ENCODE results near the gene FYCO1. TPM values are rescaled to one million over a fixed set of nuclear protein-coding genes. Genes with fewer than 3 reads are reported as not detected.
A peak's percentile ranks its signal among the peaks of the same experiment; 100 is the strongest.

Gene FYCO1
- total RNA-seq, 2 donors from 2014 or later, result 15.5 to 26.2 TPM

DNA sequence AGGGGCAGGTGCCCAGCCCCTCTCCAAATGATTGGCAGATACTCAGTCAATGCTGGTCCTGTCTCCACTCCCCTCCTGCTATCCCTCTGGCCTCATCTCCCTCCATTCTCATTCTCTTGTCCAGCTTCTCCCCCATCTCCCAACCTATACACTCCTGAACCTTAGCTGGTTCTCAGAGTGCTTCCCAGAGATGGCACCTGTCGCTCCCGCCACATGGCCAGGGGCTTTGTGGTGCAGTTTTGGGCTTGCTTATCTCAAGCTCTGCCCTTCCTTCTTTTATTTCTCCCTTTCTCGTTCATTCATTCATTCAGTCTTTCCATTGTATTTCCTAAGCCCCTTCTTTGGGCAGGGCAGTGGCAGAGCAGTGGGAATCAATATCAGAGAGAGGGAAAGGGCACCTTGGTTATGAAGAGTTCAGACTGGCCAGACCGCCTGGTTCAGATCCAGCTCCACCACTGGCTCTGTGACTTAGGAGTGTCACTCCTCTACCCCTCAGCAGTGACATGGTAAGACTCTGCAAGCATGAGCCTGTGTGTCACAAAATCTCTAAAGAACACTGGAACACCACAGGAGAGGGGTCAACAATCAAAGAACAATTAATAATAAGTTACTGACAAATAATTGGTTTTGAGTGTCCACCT, 72.6 kb downstream of the FYCO1 start:
- Mint-ChIP-seq H3K36me3 (ENCODE audit: low read depth) (peaks cover 96% of the 10 kb centered on the region), H3K27ac (no peak overlapping the region), H3K4me3 (no peak overlapping the region), H3K9me3 (no peaks in the 10 kb centered on the region), H3K27me3 (no peaks in the 10 kb centered on the region), H3K4me1 (peaks cover 5% of the 10 kb centered on the region)
- no peak for ATAC-seq (replicated peaks)

GRCh38 chr3:45922039-45922326, 73.6 kb downstream of the FYCO1 start:
- H3K4me3 Mint-ChIP-seq, result no peak overlapping the region
- H3K9me3 Mint-ChIP-seq, result no peaks in the 10 kb centered on the region
- peaks cover 94% of the 10 kb centered on the region for H3K36me3 Mint-ChIP-seq (ENCODE audit: low read depth)

DNA sequence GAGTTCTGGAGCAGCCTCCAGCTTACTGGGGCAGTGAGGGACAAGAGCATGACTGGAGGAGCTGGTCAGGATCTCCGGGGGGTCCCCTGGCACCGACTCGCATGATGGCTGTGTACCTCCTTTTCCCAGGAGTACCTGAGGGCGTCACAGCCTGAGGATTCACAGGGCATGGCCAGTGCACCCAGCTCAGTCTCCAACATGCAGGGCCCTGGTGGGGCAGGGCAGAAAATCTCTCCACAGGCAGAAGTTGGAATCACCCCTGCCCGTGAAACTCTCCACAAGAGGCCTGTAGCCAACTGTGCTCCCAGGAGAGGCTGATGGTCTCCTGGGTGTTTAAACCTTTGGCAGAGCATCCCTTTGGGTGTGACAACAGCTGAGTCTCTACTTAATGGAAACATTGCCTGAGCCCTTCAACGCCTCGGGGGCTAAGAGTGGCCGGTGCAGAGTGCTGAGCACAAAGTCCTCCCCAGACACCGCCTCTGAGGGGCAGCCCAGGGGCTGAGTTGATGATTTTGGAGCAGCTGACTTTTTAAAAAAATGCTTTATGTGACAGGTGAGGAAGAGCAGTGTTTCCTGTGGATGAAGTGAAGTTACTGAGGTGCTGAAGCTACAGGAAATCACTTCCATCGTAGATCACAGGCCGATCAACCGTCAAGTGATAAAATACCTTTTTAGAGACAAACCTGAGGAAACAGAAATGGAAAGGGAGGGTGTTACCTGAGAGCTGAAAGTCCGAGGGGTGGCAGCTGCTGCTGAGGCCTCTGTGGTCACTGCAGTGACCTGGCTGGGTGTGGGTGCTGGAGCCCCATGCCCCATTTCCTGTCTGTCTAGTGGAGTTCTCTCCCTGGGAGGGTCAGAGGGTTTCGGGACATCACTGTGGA, 74.2 kb downstream of the FYCO1 start:
- H3K36me3 Mint-ChIP-seq (ENCODE audit: low read depth), result peaks cover 94% of the 10 kb centered on the region
- H3K9me3 Mint-ChIP-seq, result no peaks in the 10 kb centered on the region
- H3K27me3 Mint-ChIP-seq, result no peaks in the 10 kb centered on the region
- no peak for ATAC-seq (replicated peaks)
- H3K4me1 Mint-ChIP-seq, result peaks cover 13% of the 10 kb centered on the region
- no peak overlapping the region for H3K4me3 Mint-ChIP-seq
- no peak overlapping the region for H3K27ac Mint-ChIP-seq

More at GRCh38 chr3:45922039-45922326, 73.6 kb downstream of the FYCO1 start:
- no peaks in the 10 kb centered on the region for H3K27me3 Mint-ChIP-seq
- ATAC-seq (replicated peaks), result no peak
- H3K4me1 Mint-ChIP-seq, result peaks cover 7% of the 10 kb centered on the region
- no peak overlapping the region for H3K27ac Mint-ChIP-seq

GRCh38 chr3:45917146-45917898, 78.3 kb downstream of the FYCO1 start:
- Mint-ChIP-seq H3K4me3 (no peak overlapping the region), H3K27ac (no peak overlapping the region), H3K9me3 (no peaks in the 10 kb centered on the region), H3K4me1 (peaks cover 27% of the 10 kb centered on the region), H3K27me3 (no peaks in the 10 kb centered on the region), H3K36me3 (ENCODE audit: low read depth) (peaks cover 54% of the 10 kb centered on the region)
- no peak for ATAC-seq (replicated peaks)

- peak overlapping the region; percentile 75 for H3K4me3 Mint-ChIP-seq
- peak; percentile 94 for ATAC-seq (replicated peaks)
- H3K36me3 Mint-ChIP-seq (ENCODE audit: low read depth), result peaks cover 37% of the 10 kb centered on the region
- H3K27ac Mint-ChIP-seq, result peak overlapping the region; percentile 89
- H3K27me3 Mint-ChIP-seq, result no peaks in the 10 kb centered on the region
- H3K4me1 Mint-ChIP-seq, result peaks cover 33% of the 10 kb centered on the region
- H3K9me3 Mint-ChIP-seq, result no peaks in the 10 kb centered on the region
Observed at GRCh38 chr3:45915518-45916231, 79.9 kb downstream of the FYCO1 start.

DNA sequence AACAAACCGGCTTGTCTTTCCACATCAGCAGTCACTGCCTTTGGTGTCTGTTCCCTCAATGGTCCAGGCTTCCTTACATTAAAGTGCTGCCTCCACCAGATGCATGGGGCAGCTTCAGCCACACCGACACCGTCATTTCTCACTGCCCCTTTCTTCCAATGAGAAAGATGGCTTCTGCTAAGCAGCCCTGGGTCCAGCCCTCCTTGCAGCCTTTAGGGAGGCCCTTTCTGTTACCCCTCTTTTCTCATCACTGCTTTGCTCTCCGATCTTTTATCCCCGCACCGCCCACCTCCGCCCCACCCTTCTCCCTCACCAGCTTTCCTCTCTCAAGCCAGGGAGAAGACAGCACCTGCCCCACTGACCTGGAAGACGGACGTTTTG, 80.6 kb downstream of the FYCO1 start:
- H3K4me3 Mint-ChIP-seq, result peak overlapping the region; percentile 75
- no peaks in the 10 kb centered on the region for H3K27me3 Mint-ChIP-seq

GRCh38 chr3:45914362-45915058, 81.1 kb downstream of the FYCO1 start:
- Mint-ChIP-seq H3K4me1 (peaks cover 38% of the 10 kb centered on the region), H3K9me3 (no peaks in the 10 kb centered on the region), H3K27ac (no peak overlapping the region), H3K27me3 (no peaks in the 10 kb centered on the region), H3K4me3 (peak overlapping the region; percentile 75), H3K36me3 (ENCODE audit: low read depth) (peaks cover 25% of the 10 kb centered on the region)
- no peak for ATAC-seq (replicated peaks)

More for the DNA sequence above, 80.6 kb downstream of the FYCO1 start:
- Mint-ChIP-seq H3K27ac (peak overlapping the region; percentile 89), H3K9me3 (no peaks in the 10 kb centered on the region), H3K4me1 (peaks cover 37% of the 10 kb centered on the region), H3K36me3 (ENCODE audit: low read depth) (peaks cover 31% of the 10 kb centered on the region)
- no peak for ATAC-seq (replicated peaks)

GRCh38 chr3:45912435-45912834, 83.2 kb downstream of the FYCO1 start:
- Mint-ChIP-seq H3K9me3 (no peaks in the 10 kb centered on the region), H3K27me3 (no peaks in the 10 kb centered on the region), H3K27ac (no peak overlapping the region), H3K4me1 (peaks cover 47% of the 10 kb centered on the region), H3K36me3 (ENCODE audit: low read depth) (peaks cover 11% of the 10 kb centered on the region), H3K4me3 (peak overlapping the region; percentile 9)
- ATAC-seq (replicated peaks), result no peak

- Mint-ChIP-seq H3K36me3 (ENCODE audit: low read depth) (peaks cover 3% of the 10 kb centered on the region), H3K4me3 (peak overlapping the region; percentile 9), H3K9me3 (no peaks in the 10 kb centered on the region), H3K4me1 (peaks cover 44% of the 10 kb centered on the region), H3K27me3 (no peaks in the 10 kb centered on the region), H3K27ac (no peak overlapping the region)
- no peak for ATAC-seq (replicated peaks)
Observed at GRCh38 chr3:45911511-45912226, 84.0 kb downstream of the FYCO1 start.

DNA sequence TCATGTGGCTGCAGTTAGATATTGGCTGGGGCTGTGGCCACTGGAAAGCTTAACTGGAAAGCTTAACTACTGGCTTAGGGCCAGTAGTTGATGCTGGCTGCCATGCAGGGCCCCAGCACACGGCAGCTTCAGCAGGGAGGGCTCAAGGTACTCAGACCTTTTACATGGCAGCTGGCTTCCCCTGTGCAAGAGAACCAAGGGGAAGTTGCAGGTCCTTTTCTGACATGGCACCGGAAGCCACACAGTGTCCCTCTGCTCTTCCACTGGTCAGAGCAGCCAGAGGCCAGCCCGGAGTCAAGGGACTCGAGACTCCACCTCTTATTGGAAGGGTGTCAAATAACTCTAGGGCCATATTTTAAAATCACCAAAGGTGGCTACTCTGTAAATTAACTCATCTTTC, 84.7 kb downstream of the FYCO1 start:
- no peaks in the 10 kb centered on the region for H3K36me3 Mint-ChIP-seq (ENCODE audit: low read depth)

GRCh38 chr3:45909542-45909941, 86.1 kb downstream of the FYCO1 start:
- H3K4me3 Mint-ChIP-seq, result no peak overlapping the region
- H3K27ac Mint-ChIP-seq, result no peak overlapping the region
- peaks cover 26% of the 10 kb centered on the region for H3K4me1 Mint-ChIP-seq
- no peaks in the 10 kb centered on the region for H3K27me3 Mint-ChIP-seq
- ATAC-seq (replicated peaks), result no peak
- H3K9me3 Mint-ChIP-seq, result no peaks in the 10 kb centered on the region
- no peaks in the 10 kb centered on the region for H3K36me3 Mint-ChIP-seq (ENCODE audit: low read depth)

More for the DNA sequence above, 84.7 kb downstream of the FYCO1 start:
- H3K27me3 Mint-ChIP-seq, result no peaks in the 10 kb centered on the region
- ATAC-seq (replicated peaks), result no peak
- no peak overlapping the region for H3K4me3 Mint-ChIP-seq
- no peak overlapping the region for H3K27ac Mint-ChIP-seq
- no peaks in the 10 kb centered on the region for H3K9me3 Mint-ChIP-seq
- peaks cover 36% of the 10 kb centered on the region for H3K4me1 Mint-ChIP-seq

GRCh38 chr3:45908761-45909160, 86.9 kb downstream of the FYCO1 start:
- H3K27ac Mint-ChIP-seq, result no peak overlapping the region
- H3K4me1 Mint-ChIP-seq, result peaks cover 26% of the 10 kb centered on the region
- no peak for ATAC-seq (replicated peaks)
- no peaks in the 10 kb centered on the region for H3K9me3 Mint-ChIP-seq
- H3K27me3 Mint-ChIP-seq, result no peaks in the 10 kb centered on the region
- no peaks in the 10 kb centered on the region for H3K36me3 Mint-ChIP-seq (ENCODE audit: low read depth)
- H3K4me3 Mint-ChIP-seq, result peak overlapping the region; percentile 17

All from activated T-helper 17 cell treated with anti-CD3 and anti-CD28 coated beads, Interleukin-2, amount 50 U/mL, for 72 hours (primary cell).